ENCODE data around the gene RGS14.
"Not testable (repeated sequence)": the region's sequence is repeated elsewhere in the genome, so short reads cannot be mapped to it uniquely, and the experiment has no call there.

The RGS14 gene

GRCh38 chr5:177357146-177357458, 622 bp upstream of the RGS14 start:
- no peak for FAIRE-seq
- TF ChIP-seq CTCF (IDR thresholded peaks at IDR 0.05; ENCODE audit: insufficient read depth, missing control alignments) = no peak
- no peak for DNase-seq (ENCODE audit: insufficient read length, low spot score)

- TF ChIP-seq CTCF (IDR thresholded peaks at IDR 0.05; ENCODE audit: insufficient read depth, missing control alignments) = no peak
- FAIRE-seq (no peak), DNase-seq (ENCODE audit: insufficient read length, low spot score) (no peak)
Measured at GRCh38 chr5:177358370-177358819, 671 bp downstream of the RGS14 start.

GRCh38 chr5:177359451-177359851, 1.7 kb downstream of the RGS14 start:
- DNase-seq (ENCODE audit: insufficient read length, low spot score) (no peak), FAIRE-seq (no peak)
- no peak for TF ChIP-seq CTCF (IDR thresholded peaks at IDR 0.05; ENCODE audit: insufficient read depth, missing control alignments)

DNA sequence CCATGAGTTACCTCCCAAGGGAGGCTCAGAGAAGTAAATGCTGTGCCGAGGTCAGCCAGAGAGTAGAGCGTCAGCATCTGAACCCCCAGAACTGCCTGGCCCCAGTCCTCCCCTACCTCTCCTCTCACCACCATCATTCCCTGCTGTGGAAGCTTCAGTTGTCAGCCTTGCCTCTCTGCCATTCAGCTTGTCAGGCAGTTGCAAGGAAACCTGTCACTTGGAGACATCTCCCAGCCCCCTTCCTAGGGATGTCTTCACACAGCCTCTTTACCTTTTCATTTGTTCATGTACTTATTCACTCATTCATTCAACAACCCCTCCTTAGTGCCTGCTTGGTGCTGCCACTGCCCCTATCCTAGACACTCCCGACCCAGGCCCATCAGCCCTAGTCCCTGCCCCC, 2.1 kb downstream of the RGS14 start:
- TF ChIP-seq CTCF (IDR thresholded peaks at IDR 0.05; ENCODE audit: insufficient read depth, missing control alignments) = no peak
- DNase-seq (ENCODE audit: insufficient read length, low spot score) = no peak
- FAIRE-seq = no peak

DNA sequence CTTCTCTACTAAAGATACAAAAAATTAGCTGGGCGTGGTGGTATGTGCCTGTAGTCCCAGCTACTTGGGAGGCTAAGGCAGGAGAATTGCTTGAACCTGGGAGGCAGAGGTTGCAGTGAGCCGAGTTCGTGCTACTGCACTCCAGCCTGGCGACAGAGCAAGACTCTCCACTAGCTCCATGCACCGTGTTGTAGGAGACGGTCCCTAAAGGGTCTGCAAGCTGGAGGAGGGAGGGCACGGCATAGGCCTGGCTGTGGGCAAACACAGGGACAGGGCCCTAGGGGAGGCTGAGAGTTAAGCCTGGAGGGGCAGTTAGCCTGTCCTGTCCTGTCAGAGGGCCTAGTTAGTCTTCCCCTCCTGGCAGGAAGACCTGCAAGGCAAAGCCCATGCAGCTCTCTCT, 3.0 kb downstream of the RGS14 start:
- FAIRE-seq; DNase-seq (ENCODE audit: insufficient read length, low spot score): not testable (repeated sequence)

DNA sequence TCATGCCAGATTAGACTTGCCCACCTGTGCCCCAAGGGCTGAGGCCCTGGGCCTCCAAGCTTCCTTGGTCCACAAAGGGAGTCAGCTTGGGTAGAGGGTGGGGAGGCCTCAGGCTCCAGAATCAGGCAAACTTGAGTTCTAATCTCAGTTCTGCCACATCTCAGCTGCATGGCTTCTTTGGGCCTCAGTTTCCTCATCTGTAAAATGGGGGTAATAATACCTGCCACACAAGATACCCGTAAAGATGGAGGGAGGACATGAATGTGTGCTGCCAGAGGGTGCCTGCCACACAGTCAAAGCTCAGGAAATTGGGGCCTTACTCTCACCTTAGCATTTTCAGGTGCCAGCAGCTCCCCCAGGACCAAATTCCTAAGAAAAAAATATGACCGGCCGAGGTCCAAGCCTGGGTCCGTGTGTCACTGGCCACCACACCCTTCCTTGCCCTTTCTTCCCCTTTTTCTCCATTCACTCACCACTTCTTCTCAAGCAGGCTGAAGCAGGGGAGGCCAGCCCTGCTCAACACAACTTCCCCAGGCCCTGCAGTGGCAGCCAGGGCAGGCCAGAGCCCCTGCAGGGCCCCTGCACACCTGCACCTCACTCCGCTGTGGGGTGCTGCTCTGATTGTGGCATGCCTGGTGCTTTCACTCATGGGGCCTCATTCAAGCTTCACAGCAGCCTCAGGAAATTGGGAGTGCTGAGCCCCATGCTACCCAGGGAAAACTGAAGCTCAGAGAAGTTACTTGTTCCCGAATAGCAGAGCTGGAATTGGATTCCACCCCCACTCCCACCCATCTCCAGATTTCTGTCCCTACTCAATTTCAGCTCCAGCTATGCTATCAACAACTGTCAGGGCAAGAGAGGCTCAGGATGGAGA, 3.9 kb downstream of the RGS14 start:
- no peak for FAIRE-seq
- no peak for DNase-seq (ENCODE audit: insufficient read length, low spot score)
- TF ChIP-seq CTCF (IDR thresholded peaks at IDR 0.05; ENCODE audit: insufficient read depth, missing control alignments) = no peak

DNA sequence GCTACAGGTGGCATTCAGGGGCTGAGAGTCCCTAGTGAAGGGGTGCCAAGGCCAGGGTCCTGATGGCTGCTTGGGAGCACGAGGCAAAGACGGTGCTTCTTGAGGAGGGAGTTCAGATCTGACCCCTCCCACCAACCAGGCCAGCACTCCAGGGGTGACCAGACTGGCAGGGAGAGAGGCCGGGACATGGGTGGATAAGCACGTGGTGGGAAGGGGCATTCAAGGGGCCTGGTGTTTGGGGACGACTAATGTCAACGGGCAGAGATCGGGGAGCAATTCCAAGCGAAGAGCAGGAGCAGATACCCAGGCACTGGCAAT, 4.5 kb downstream of the RGS14 start:
- no peak for FAIRE-seq
- DNase-seq (ENCODE audit: insufficient read length, low spot score) = no peak
- no peak for TF ChIP-seq CTCF (IDR thresholded peaks at IDR 0.05; ENCODE audit: insufficient read depth, missing control alignments)
